T-helper 2 cell treated with Interferon-gamma antibody and Interleukin-4, amounts not matched to agents 5 μg/mL and 100 μg/mL, for 36 hours (primary cell): Measurements from ENCODE around the gene HNF1B.
"Not testable (repeated sequence)": the region's sequence is repeated elsewhere in the genome, so short reads cannot be mapped to it uniquely, and the experiment has no call there.

Source experiments
- DNase-seq: peaks from one replicate; pipeline ENCODE4 v3.0.0; 2021; ENCODE audit warnings: low spot score
- H3K27ac Mint-ChIP-seq: one replicate; pipeline ENCODE4 v1.8.0; 2021; ENCODE audit warnings: mild to moderate bottlenecking, mixed read lengths
- H3K27me3 Mint-ChIP-seq: one replicate; pipeline ENCODE4 v1.8.0; 2021; ENCODE audit warnings: low read depth, mixed read lengths
- H3K36me3 Mint-ChIP-seq: one replicate; pipeline ENCODE4 v1.8.0; 2021; ENCODE audit warnings: low read depth, mixed read lengths
- H3K4me1 Mint-ChIP-seq: one replicate; pipeline ENCODE4 v1.8.0; 2021; ENCODE audit warnings: low read depth, mixed read lengths
- H3K4me3 Mint-ChIP-seq: one replicate; pipeline ENCODE4 v1.8.0; 2022; ENCODE audit warnings: mild to moderate bottlenecking, moderate library complexity, mixed read lengths
- H3K9me3 Mint-ChIP-seq: one replicate; pipeline ENCODE4 v1.8.0; 2021; ENCODE audit warnings: mixed read lengths

HNF1B gene

DNA sequence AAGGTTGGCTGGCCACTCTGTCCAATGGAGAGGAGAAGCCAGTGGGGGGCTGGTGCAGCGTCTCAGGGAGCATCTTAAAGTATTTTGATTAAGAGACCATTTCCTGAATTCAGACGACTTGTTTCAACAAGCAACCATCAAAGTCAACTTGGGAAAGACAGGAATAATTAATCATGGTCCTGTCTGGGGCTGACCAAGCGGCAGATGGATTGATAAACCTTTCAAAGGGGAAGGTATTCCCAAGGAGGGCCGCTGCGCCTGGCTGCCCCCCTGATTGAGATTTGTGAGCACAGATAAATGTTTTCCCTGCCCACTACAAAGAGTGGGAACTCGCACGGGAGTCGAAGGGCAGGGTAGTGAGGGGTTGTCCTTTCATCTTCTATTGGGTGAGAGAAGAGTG, 47.5 kb downstream of the HNF1B start:
- DNase-seq, result no peak
- H3K27ac Mint-ChIP-seq, result no peak overlapping the region
- H3K9me3 Mint-ChIP-seq, result no peaks in the 10 kb centered on the region
- H3K36me3 Mint-ChIP-seq, result no peaks in the 10 kb centered on the region
- H3K4me1 Mint-ChIP-seq, result peaks cover 23% of the 10 kb centered on the region
- H3K27me3 Mint-ChIP-seq, result peaks cover 5% of the 10 kb centered on the region
- H3K4me3 Mint-ChIP-seq, result no peak overlapping the region

DNA sequence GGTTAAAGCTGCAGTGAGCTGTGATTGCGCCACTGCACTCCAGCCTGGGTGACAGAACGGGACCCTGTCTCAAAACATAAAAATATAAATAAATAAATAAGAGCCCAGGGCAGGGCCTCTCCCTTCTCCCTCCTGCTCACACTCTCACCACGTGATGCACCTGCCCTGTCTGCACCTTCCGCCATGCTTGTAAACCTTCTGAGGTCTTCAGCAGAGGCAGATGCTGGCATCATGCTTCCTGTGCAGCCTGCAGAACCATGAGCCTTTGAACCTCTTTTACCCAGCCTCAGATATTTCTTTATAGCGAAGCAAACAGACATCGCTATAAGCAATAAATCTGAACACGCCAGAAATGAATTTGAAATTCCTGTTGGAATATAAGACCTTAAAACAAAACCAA, 48.5 kb downstream of the HNF1B start:
- Mint-ChIP-seq H3K27ac (no peak overlapping the region), H3K4me1 (peaks cover 16% of the 10 kb centered on the region), H3K27me3 (peaks cover under 1% of the 10 kb centered on the region), H3K36me3 (no peaks in the 10 kb centered on the region), H3K9me3 (no peaks in the 10 kb centered on the region), H3K4me3 (no peak overlapping the region)
- no peak for DNase-seq

DNA sequence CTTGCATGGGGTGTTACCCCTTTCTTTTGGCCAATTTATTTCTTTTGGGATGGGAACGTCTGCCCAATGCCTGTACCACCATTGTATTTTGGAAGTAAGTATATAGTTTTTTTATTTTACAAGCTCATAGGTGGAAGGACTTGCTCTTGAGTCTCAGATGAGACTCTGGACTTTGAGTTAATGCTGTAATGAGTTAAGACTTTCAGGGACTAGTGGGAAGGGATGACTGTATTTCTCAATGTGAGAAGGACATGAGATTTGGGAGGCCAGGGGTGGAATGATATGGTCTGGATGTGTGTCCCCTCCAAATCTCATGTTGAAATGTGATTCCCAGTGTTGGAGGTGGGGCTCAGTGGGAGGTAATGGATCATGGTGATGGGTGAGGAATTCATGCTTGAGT, 49.1 kb downstream of the HNF1B start:
- no peaks in the 10 kb centered on the region for H3K36me3 Mint-ChIP-seq
- no peak overlapping the region for H3K27ac Mint-ChIP-seq
- peaks cover 15% of the 10 kb centered on the region for H3K4me1 Mint-ChIP-seq
- H3K4me3 Mint-ChIP-seq, result no peak overlapping the region
- H3K27me3 Mint-ChIP-seq, result no peaks in the 10 kb centered on the region
- no peak for DNase-seq
- no peaks in the 10 kb centered on the region for H3K9me3 Mint-ChIP-seq

DNA sequence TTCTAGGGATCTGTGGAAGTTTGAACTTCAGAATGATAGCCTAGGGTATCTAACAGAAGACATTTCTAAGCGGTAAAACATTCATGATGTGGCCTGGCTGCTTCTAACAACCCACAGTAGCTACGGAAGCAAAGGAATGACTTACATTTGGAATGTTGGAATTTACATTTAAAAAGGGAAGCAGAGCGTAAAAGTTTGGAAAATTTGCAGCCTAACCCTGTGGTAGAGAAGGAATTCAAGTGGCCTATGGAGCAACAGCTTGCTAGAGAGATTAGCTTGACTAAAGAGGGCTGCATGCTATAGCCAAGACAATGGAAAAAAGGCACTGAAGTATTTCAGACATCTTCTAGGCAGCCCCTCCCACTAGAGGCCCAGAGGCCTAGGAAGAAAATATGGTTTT, 50.1 kb downstream of the HNF1B start:
- H3K4me3 Mint-ChIP-seq, result no peak overlapping the region
- H3K27me3 Mint-ChIP-seq, result no peaks in the 10 kb centered on the region
- H3K9me3 Mint-ChIP-seq, result no peaks in the 10 kb centered on the region
- DNase-seq, result no peak
- H3K27ac Mint-ChIP-seq, result no peak overlapping the region
- no peaks in the 10 kb centered on the region for H3K36me3 Mint-ChIP-seq
- peaks cover 15% of the 10 kb centered on the region for H3K4me1 Mint-ChIP-seq

DNA sequence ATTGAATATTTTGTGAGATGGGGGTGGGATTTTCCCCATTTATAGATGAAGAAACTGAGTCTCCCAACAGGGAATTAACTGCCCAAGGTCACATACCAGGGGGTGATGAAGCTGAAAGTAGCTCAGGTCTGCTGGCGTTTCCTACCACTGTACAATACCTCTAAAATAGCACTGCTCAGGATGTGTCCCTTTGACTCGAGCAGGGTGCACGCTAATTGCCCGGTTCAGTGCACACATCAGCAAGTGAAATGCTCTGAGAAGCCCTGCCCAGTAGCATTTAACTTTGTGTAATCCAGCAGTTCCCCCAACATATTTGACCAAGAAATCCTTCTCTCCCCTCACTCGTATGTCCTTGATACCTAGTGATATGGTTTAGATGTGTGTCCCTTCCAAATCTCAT, 51.5 kb downstream of the HNF1B start:
- Mint-ChIP-seq H3K4me3 (no peak overlapping the region), H3K9me3 (no peaks in the 10 kb centered on the region), H3K27ac (no peak overlapping the region), H3K36me3 (no peaks in the 10 kb centered on the region), H3K27me3 (no peaks in the 10 kb centered on the region), H3K4me1 (peaks cover 9% of the 10 kb centered on the region)
- no peak for DNase-seq

DNA sequence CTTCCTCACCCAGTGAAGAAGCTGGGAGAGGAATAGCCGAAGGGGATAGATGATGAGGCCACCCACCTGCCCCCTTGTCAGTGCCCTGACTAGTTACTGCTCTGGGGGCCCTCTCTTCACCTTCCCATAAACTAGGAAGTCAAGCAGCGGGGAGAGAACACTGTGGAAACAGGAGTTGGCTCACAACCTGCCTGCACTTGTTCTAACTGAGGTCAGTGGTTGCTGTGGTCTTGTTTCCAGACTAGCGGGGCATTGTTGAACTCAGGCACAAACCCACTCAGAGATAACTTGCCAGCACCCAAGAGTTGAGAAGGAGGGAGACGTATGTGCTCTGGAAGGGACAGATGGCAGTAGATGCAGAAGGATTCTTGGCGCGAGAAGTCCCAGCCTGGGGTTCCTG, 53.1 kb downstream of the HNF1B start:
- H3K27ac Mint-ChIP-seq, result no peak overlapping the region
- H3K4me3 Mint-ChIP-seq, result no peak overlapping the region
- H3K9me3 Mint-ChIP-seq, result no peaks in the 10 kb centered on the region
- H3K36me3 Mint-ChIP-seq, result no peaks in the 10 kb centered on the region
- no peak for DNase-seq
- H3K4me1 Mint-ChIP-seq, result no peaks in the 10 kb centered on the region
- H3K27me3 Mint-ChIP-seq, result no peaks in the 10 kb centered on the region

DNA sequence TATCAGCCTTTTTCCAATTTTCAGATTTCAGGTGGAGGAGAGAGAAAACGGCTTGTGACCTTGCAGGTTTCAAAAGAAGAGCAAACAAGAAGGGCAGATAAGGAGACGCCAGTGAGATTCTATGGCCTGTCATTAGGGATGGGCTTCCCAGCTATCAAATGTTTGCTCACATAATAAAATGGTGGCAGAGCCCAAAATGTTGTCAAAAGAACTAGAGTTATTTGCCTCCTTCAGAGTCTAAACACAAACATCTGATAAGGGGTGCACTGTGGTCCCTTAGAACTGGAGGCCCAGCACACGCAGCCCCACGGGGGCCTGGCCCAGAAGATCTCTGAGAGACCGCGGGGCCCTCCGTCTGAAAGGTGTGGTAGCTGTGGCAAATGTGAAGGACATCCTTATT, 55.5 kb downstream of the HNF1B start:
- no peaks in the 10 kb centered on the region for H3K9me3 Mint-ChIP-seq
- no peaks in the 10 kb centered on the region for H3K36me3 Mint-ChIP-seq
- DNase-seq, result no peak
- H3K4me1 Mint-ChIP-seq, result no peaks in the 10 kb centered on the region
- no peak overlapping the region for H3K4me3 Mint-ChIP-seq
- no peak overlapping the region for H3K27ac Mint-ChIP-seq
- H3K27me3 Mint-ChIP-seq, result no peaks in the 10 kb centered on the region

DNA sequence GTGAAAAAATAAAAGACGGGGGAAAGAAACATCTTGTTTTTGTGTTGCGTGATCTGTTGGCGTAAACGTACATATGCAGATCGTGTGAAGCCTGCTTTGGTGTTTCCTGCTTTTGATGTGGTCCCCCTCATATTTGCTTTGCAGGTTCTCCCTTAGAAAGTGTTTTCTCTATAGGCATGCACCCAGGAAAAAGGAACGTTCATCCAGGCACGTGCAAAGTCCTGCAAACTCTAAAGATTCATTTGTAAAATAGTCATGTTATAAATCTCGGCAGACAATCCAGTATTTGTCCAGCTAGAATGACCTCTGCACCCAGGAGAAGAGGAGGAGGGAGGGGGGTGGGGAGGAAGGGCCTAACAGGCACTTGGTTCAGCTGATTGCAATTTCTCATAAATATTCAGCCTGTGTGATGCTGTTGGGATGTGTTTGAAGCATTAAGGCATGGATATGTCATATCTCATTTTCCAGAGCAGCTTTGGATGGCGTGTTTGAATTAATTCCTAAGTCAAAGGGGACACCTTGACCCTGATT, 61.3 kb downstream of the HNF1B start:
- H3K4me1 Mint-ChIP-seq, result peaks cover 2% of the 10 kb centered on the region
- H3K27ac Mint-ChIP-seq, result no peak overlapping the region
- no peak overlapping the region for H3K4me3 Mint-ChIP-seq

DNA sequence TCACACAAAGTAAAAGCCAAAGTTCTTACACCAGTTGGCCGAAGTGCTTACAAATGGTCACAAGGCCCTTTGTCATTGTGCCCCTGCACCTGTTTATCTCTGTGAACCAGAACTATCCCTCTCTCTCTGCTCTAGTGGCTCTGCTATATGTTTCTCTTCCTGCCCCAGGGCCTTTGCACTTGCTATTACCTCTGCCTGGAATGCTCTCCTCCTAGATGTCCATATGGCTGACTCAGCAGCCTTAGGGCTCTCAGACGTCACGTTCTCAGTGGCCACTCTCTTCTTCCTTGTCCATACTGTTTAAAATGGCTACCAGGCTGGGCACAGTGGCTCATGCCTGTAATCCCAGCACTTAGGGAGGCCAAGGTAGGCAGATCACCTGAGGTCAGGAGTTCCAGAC, 62.9 kb downstream of the HNF1B start:
- Mint-ChIP-seq H3K27me3 (peaks cover 17% of the 10 kb centered on the region), H3K9me3 (peaks cover 6% of the 10 kb centered on the region), H3K27ac (no peak overlapping the region), H3K4me1 (peaks cover 2% of the 10 kb centered on the region), H3K36me3 (no peaks in the 10 kb centered on the region), H3K4me3 (no peak overlapping the region)
- DNase-seq, result no peak

More for the DNA sequence above, 61.3 kb downstream of the HNF1B start:
- Mint-ChIP-seq H3K36me3 (no peaks in the 10 kb centered on the region), H3K27me3 (peaks cover 13% of the 10 kb centered on the region), H3K9me3 (peaks cover 3% of the 10 kb centered on the region)
- no peak for DNase-seq

DNA sequence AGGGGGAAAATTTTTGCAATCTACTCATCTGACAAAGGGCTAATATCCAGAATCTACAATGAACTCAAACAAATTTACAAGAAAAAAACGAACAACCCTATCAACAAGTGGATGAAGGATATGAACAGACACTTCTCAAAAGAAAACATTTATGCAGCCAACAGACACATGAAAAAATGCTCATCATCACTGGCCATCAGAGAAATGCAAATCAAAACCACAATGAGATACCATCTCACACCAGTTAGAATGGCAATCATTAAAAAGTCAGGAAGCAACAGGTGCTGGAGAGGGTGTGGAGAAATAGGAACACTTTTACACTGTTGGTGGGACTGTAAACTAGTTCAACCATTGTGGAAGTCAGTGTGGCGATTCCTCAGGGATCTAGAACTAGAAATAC, 64.9 kb downstream of the HNF1B start:
- H3K4me1 Mint-ChIP-seq, DNase-seq, H3K4me3 Mint-ChIP-seq, H3K36me3 Mint-ChIP-seq, H3K27ac Mint-ChIP-seq, H3K9me3 Mint-ChIP-seq: not testable (repeated sequence)
- H3K27me3 Mint-ChIP-seq, result peaks cover 23% of the 10 kb centered on the region

DNA sequence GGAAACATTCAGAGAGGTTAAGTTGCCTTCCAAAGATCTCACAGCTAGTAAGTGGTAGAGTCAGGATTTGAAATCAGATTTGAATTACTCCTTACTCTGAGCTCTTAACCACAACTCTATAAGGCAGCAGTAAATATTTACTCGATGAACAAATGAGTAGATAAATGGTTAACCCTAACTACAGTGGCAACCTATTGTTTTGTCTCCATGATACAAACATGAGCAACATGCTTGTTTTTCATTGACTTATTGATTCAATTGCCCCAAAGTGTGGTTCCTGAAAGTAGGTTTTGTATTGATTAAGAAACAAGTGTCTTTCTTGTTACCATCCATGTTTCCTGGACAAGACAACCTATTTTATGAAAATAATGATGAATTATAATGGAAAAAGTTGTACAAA, 66.8 kb downstream of the HNF1B start:
- DNase-seq, result no peak
- no peak overlapping the region for H3K4me3 Mint-ChIP-seq
- peaks cover 20% of the 10 kb centered on the region for H3K27me3 Mint-ChIP-seq
- H3K36me3 Mint-ChIP-seq, result no peaks in the 10 kb centered on the region
- no peak overlapping the region for H3K27ac Mint-ChIP-seq
- H3K4me1 Mint-ChIP-seq, result no peaks in the 10 kb centered on the region
- H3K9me3 Mint-ChIP-seq, result peaks cover 6% of the 10 kb centered on the region

DNA sequence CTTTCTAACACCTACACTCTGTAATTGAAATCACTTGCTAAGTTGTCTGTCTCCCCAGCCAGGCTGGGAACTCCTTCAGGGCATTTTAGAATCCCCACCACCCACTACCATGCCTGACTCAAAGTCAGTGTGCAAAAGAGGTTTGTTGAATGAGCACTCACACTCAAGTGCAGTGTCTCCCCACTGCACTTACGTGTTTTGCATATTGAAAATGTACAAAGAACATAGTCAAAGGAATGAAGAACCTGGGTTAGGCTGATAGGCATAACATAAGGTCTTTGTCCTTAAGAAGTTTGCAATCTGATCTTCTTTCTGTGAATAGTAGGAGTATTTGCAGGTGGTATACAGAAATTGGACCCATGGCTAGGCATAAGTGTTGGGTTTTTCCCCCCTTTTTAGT, 67.8 kb downstream of the HNF1B start:
- Mint-ChIP-seq H3K27ac (no peak overlapping the region), H3K27me3 (peaks cover 20% of the 10 kb centered on the region), H3K4me3 (no peak overlapping the region), H3K36me3 (no peaks in the 10 kb centered on the region), H3K9me3 (peaks cover 6% of the 10 kb centered on the region), H3K4me1 (no peaks in the 10 kb centered on the region)
- DNase-seq, result no peak

DNA sequence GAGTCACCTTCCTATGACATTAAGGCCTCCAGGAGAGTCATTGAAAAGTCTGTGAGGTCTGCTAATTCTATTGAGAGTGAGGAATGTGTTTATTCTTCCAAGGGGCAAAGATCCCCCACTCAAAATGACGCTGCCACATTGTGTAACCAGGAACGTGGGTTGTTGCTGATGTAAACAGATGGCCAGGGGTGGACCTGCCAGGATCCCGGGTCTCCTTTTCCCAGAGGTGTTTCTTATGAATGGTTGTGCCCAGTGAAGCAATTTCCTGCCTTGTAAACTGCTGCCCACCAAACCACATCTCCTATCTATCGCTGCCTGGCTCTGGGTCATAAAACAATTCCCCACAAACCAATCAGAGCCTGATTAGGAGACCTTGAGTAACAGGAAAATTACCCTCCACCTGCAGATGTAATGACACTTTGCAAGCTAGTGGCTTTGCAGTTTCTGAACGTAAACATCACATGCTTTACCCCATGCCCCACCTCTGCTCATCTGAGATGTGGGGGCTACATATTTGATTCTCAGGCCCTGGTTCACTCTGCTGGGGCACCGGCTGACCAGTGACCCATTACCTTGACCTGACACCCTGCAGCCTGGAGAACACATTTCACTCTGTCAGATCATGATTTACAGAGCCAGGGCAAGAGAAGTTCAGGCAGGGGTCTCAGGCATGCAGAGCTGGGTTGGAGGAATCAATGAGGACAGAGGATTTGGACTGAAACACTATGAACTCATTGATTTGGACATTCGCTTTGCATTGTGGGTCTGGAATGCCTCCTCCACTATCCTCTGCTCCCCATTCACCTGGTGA, 68.5 kb downstream of the HNF1B start:
- Mint-ChIP-seq H3K4me3 (no peak overlapping the region), H3K9me3 (peaks cover 6% of the 10 kb centered on the region), H3K27me3 (peaks cover 20% of the 10 kb centered on the region), H3K4me1 (no peaks in the 10 kb centered on the region), H3K36me3 (no peaks in the 10 kb centered on the region), H3K27ac (no peak overlapping the region)
- no peak for DNase-seq

DNA sequence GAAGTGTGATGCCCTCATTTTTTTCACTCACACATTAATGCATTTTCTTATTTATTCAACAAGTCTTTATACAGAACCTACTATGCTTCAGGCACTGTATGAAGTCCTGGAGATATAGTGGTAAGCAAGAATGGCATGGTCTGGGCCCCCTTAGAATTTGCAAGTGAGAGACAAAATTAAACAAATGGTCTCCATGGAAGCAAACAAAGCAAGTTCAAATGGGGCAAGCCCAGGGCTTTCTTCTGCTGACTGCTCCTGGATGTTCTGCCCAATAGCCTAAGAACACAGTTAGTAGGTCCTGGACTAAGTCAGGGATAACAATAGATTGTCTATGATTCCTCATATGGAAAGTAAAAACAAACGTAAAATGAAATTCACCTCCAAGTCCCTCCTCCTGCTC, 70.3 kb downstream of the HNF1B start:
- peaks cover 6% of the 10 kb centered on the region for H3K9me3 Mint-ChIP-seq
- no peaks in the 10 kb centered on the region for H3K4me1 Mint-ChIP-seq
- DNase-seq, result no peak

DNA sequence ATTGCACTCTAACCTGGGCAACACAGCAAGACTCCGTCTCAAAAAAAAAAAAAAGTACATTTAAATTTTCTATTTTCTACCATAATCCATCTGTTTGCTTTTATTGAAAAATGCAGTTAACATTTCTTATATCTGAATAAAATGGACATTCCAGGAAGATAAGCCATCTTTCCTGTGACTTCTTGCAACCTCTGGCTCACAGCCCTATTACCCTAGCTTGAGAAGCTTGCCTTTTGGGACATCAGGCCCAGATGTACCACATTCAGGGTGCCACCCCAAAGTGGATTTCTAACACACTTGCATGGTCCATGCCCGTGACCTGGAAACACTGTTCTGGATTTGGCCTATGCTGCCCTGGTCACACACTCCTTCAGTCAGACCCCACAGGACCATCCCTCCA, 71.5 kb downstream of the HNF1B start:
- no peak for DNase-seq
- peaks cover 12% of the 10 kb centered on the region for H3K27me3 Mint-ChIP-seq
- no peaks in the 10 kb centered on the region for H3K36me3 Mint-ChIP-seq
- H3K4me1 Mint-ChIP-seq, result no peaks in the 10 kb centered on the region
- H3K27ac Mint-ChIP-seq, result no peak overlapping the region
- no peak overlapping the region for H3K4me3 Mint-ChIP-seq
- H3K9me3 Mint-ChIP-seq, result peaks cover 2% of the 10 kb centered on the region

More for the DNA sequence above, 70.3 kb downstream of the HNF1B start:
- Mint-ChIP-seq H3K36me3 (no peaks in the 10 kb centered on the region), H3K27me3 (peaks cover 17% of the 10 kb centered on the region), H3K4me3 (no peak overlapping the region), H3K27ac (no peak overlapping the region)
